Measurements from ENCODE around the gene ALK.

DNA sequence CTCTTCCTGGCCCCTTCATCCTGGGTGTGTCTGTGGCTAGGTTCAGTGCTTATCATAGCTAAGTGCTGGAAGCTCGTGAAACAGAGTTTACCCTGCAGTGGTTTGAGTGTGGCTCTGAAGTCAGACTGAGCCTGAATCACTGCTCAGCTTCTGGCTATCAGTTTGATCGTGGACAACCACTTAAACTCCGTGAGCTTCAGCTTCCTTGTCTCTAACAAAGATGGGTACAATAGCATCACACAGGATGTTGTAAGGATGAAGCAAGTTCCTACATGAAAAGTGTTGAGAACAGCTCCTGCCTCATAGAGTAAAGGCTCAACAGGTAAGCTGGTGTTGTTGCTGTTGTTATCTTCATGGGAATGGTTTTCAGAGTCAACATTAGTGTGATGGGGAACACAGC lies 595.8 kb downstream of the ALK start:
- no peak for TF ChIP-seq CTCF (IDR thresholded peaks at IDR 0.05; ENCODE audit: borderline replicate concordance, extremely low read depth, low read length, poor library complexity, severe bottlenecking)
- no peak for TF ChIP-seq EZH2 (IDR thresholded peaks at IDR 0.05; ENCODE audit: borderline replicate concordance, low read depth, low read length, severe bottlenecking)

All from DND-41 (cell line).